H4 (cell line): ENCODE data around the gene SMPDL3A. TPM values are rescaled to one million over a fixed set of nuclear protein-coding genes. Genes with fewer than 3 reads are reported as not detected.

Experiments
- total RNA-seq: library from RNA; depleted of rRNA; stranded (reverse); fragments of >200 nt; shearing (Covaris generic); gene quantifications from 2 replicates; pipeline ENCODE4 v1.2.3, GENCODE V29; 2014; rRNA removed

The SMPDL3A gene
- total RNA-seq, 1 experiment from 2014 or later: 15.5 TPM

Other genes with a start within 250 kb of the SMPDL3A start
- 3.1 and 5.2 TPM in 2 replicates for gene PKIB, start 178.9 kb upstream of the SMPDL3A start, total RNA-seq
- gene FABP7, start 9.5 kb upstream of the SMPDL3A start, total RNA-seq: not detected in 2 replicates
- gene CLVS2, start 207.0 kb downstream of the SMPDL3A start, total RNA-seq: 0.04 TPM in 1 of 2 replicates, not detected in the other